22Rv1 (cell line): ENCODE results near the gene JADE2.

Experiments
- ZFX ChIP-seq: fragments of 450-650 bp; IDR thresholded peaks from 2 replicates; pipeline ENCODE4 v1.6.1; 2017; ENCODE audit warnings: antibody characterized with exemption, borderline replicate concordance
- TF ChIP-seq, protein P1 (sequence below): fragments of 450-650 bp; IDR thresholded peaks from 2 replicates; pipeline ENCODE4 v1.5.1; 2017; ENCODE audit warnings: mild to moderate bottlenecking

DNA sequence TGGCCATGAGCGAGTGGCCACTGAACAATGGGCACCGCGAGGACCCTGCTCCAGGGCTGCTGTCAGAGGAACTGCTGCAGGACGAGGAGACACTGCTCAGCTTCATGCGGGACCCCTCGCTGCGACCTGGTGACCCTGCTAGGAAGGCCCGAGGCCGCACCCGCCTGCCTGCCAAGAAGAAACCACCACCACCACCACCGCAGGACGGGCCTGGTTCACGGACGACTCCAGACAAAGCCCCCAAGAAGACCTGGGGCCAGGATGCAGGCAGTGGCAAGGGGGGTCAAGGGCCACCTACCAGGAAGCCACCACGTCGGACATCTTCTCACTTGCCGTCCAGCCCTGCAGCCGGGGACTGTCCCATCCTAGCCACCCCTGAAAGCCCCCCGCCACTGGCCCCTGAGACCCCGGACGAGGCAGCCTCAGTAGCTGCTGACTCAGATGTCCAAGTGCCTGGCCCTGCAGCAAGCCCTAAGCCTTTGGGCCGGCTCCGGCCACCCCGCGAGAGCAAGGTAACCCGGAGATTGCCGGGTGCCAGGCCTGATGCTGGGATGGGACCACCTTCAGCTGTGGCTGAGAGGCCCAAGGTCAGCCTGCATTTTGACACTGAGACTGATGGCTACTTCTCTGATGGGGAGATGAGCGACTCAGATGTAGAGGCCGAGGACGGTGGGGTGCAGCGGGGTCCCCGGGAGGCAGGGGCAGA lies 53.3 kb downstream of the JADE2 start:
- TF ChIP-seq, protein P1, sequence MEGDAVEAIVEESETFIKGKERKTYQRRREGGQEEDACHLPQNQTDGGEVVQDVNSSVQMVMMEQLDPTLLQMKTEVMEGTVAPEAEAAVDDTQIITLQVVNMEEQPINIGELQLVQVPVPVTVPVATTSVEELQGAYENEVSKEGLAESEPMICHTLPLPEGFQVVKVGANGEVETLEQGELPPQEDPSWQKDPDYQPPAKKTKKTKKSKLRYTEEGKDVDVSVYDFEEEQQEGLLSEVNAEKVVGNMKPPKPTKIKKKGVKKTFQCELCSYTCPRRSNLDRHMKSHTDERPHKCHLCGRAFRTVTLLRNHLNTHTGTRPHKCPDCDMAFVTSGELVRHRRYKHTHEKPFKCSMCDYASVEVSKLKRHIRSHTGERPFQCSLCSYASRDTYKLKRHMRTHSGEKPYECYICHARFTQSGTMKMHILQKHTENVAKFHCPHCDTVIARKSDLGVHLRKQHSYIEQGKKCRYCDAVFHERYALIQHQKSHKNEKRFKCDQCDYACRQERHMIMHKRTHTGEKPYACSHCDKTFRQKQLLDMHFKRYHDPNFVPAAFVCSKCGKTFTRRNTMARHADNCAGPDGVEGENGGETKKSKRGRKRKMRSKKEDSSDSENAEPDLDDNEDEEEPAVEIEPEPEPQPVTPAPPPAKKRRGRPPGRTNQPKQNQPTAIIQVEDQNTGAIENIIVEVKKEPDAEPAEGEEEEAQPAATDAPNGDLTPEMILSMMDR: no peak
- no peak for TF ChIP-seq ZFX
